Measurements from ENCODE around the gene LGALS9.

Gene LGALS9

GRCh38 chr17:27630607-27631410 is at the start of gene LGALS9:
LGALS9 (plus strand) TSS chr17:27631188; CDS start chr17:27631266, 78 bp downstream.
- no peak for DNase-seq
- intact Hi-C loops (cut with DNase I): no loop called here

GRCh38 chr17:27582696-27583095 is 48.3 kb upstream of the LGALS9 start:
- DNase-seq: no peak
- intact Hi-C loops (cut with DNase I): no loop called here

- intact Hi-C loops (cut with DNase I): no loop called here
- DNase-seq: no peak
These were observed 45.8 kb upstream of the LGALS9 start for GRCh38 chr17:27585153-27585681.

DNA sequence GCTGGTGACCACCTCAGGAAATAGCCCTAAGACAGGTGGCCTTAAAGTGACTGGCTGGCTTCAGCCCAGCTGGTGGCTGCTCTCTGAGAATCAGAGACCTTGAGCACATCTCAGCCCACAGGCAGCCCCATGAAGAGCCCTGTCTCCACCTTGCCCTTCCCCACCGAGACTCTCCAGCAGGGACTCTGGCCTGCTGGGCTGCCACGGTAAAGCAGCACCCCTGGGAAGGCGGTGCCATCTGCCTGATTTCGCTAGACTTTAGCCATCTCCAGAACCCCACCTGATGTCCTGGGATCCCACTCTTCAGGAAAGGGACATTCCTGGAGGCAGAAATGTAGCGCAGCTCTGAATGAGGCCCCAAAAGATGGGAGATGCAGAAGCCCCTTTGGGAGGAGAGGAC is 45.2 kb upstream of the LGALS9 start:
- intact Hi-C loops (cut with DNase I): no loop called here

GRCh38 chr17:27586203-27586721 is 44.7 kb upstream of the LGALS9 start:
- no peak for DNase-seq
- intact Hi-C loops (cut with DNase I): no loop called here

More for the DNA sequence above, 45.2 kb upstream of the LGALS9 start:
- no peak for DNase-seq

GRCh38 chr17:27588354-27588753 is 42.6 kb upstream of the LGALS9 start:
- DNase-seq: no peak
- intact Hi-C loops (cut with DNase I): no loop called here

DNA sequence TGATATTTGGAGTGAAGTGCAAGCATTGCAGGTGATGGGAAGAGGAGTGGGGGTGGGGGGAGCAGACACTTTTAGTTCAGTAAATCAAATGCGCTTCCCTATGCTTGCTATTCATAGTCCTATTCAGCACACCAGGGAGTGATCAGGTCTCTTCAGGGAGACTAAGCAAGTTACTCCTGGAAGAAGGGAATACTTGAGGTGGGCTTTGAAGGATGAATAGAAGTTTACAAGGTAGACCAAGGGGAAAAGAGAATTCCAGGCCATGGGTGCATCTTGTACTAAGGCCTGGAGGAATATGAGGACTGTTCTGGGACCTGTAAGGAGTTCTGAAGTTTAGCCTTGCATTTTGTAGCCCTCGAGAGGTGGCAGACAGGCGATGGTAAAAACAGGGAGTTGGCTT is 40.1 kb upstream of the LGALS9 start:
- DNase-seq: no peak
- intact Hi-C loops (cut with DNase I): no loop called here

- intact Hi-C loops (cut with DNase I): no loop called here
- DNase-seq: no peak
These were observed 39.0 kb upstream of the LGALS9 start for GRCh38 chr17:27591986-27592385.

- intact Hi-C loops (cut with DNase I): no loop called here
- DNase-seq: no peak
These were observed 37.6 kb upstream of the LGALS9 start for GRCh38 chr17:27593232-27593856.

DNA sequence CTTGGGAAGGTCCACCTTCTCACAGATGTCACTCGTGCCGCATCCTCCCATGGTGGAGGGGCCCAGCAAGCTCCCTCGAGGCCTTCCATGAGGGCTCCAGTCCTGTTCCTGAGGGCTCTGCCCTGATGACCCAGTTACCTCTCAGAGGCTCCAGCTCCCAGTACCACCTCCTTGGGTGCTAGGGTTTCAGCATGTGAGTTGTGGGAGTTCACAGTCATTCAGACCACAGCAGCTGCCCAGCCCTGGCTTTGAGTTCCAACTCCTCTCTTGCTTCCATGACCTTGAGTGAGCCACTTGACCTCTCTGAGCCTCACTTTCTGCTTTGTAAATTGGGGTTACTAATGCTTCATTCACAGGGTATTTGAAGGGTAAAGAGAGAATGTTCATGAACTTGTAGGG is 37.1 kb upstream of the LGALS9 start:
- no peak for DNase-seq

DNA sequence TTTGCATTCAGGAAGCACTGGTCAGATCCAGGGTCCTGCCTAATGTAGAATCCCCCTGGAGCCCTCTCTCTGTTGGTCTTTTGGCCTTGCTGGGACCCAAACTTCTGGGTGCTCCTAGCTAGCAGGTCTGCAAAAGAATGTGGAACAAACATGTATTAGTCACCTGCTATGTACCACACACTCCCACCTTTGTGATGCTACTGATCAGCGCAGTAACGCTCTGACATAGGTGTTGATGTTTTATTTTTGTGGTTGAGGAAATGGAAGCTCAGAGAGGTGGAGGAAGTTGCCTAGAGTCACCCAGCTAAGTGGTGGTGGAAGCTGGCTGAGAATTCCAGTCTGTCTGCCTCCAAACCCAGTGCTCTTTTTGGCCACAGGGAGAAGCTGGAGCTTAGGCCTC is 35.8 kb upstream of the LGALS9 start:
- intact Hi-C loops (cut with DNase I): no loop called here
- DNase-seq: no peak

More for the DNA sequence above, 37.1 kb upstream of the LGALS9 start:
- intact Hi-C loops (cut with DNase I): no loop called here

- DNase-seq: no peak
- intact Hi-C loops (cut with DNase I): no loop called here
These were observed 34.9 kb upstream of the LGALS9 start for GRCh38 chr17:27596096-27596495.

GRCh38 chr17:27596566-27597187 is 34.3 kb upstream of the LGALS9 start:
- DNase-seq: no peak
- intact Hi-C loops (cut with DNase I): no loop called here

GRCh38 chr17:27597188-27597580 is 33.8 kb upstream of the LGALS9 start:
- intact Hi-C loops (cut with DNase I): no loop called here
- no peak for DNase-seq

DNA sequence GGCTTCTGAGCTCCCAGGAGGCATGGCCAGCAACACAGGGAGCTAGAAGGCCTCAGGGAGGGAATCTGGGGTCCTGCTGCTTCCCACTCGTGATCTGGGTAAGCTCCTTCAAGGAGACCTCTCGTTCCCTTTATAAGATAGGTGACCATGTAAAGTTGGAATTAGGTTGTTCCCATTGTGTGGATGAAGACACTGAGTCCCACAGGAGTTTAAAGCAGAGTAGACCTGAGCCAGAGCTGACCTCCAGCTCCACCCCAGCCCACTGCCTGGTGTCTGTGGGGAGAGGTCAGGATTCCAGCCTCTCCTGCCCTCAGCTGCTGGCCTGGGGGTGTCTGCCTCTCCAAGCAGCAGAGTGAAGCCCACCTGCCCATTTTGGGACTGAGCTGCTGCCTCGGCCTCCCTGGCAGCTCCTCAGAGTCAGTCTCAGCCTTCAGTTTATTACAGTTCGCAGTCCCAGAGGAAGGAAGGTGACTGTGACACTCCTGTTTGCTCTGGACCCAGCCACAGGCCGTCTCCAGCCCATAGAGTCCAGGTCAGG is 33.1 kb upstream of the LGALS9 start:
- no peak for DNase-seq
- intact Hi-C loops (cut with DNase I): loop anchor here (2.0 kb wide), 1 partner anchor 103 kb away; no protein-coding TSS in a partner anchor

- intact Hi-C loops (cut with DNase I): loop anchor here (2.0 kb wide), 1 partner anchor 104 kb away; no protein-coding TSS in a partner anchor
- DNase-seq: no peak
These were observed 32.5 kb upstream of the LGALS9 start for GRCh38 chr17:27598337-27599050.

DNA sequence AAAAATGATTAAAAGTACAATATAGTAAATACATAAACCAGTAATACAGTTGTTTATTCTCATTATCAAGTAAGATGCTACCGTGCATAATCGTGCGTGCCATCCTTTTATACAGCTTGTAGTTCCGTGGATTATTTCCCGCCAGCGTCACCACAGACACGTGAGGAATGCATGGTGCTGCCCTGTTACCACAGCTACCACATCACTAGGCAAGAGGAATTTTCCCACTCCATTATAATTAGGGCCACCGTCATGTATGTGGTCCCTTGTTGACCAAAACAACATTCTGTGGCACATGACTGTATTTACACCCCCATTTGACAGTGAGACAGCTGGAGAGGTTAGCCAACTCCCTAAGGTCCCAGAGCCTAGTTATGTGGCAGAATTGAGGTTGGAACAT is 30.5 kb upstream of the LGALS9 start:
- DNase-seq: no peak
- intact Hi-C loops (cut with DNase I): loop anchor here (1.0 to 10.0 kb wide), 3 partner anchors 144 to 282 kb away; partner anchors contain the start of gene KSR1

GRCh38 chr17:27601069-27601974 is 29.7 kb upstream of the LGALS9 start:
- intact Hi-C loops (cut with DNase I): loop anchor here (5.0 to 10.0 kb wide), 2 partner anchors 153 to 281 kb away; no protein-coding TSS in a partner anchor
- peak in 9 of 10 donors; percentile 60 to 96 (median 89) for DNase-seq

DNA sequence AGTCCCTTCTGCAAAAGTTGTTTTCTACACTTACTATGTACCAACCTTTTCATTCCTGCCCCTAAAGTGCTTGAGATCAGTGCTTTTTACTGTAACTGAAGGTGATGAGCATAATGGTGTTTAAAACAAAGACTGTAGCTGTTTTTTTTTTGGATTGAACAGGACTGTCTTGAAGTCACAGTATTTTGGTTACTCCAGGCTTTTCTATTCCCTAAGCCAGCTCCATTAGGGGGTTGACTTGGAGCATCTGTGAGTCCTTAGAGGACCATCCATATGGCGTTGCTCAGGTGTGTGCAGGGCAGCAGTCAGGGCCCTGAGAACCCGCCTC is 29.0 kb upstream of the LGALS9 start:
- DNase-seq: no peak
- intact Hi-C loops (cut with DNase I): loop anchor here (2.0 to 10.0 kb wide), 3 partner anchors 153 to 365 kb away; no protein-coding TSS in a partner anchor

Data from posterior cingulate gyrus (tissue), 11 donors.